ENCODE measurements around the gene RPGRIP1.
"Not testable (repeated sequence)": the region's sequence is repeated elsewhere in the genome, so short reads cannot be mapped to it uniquely, and the experiment has no call there.

RPGRIP1 gene

DNA sequence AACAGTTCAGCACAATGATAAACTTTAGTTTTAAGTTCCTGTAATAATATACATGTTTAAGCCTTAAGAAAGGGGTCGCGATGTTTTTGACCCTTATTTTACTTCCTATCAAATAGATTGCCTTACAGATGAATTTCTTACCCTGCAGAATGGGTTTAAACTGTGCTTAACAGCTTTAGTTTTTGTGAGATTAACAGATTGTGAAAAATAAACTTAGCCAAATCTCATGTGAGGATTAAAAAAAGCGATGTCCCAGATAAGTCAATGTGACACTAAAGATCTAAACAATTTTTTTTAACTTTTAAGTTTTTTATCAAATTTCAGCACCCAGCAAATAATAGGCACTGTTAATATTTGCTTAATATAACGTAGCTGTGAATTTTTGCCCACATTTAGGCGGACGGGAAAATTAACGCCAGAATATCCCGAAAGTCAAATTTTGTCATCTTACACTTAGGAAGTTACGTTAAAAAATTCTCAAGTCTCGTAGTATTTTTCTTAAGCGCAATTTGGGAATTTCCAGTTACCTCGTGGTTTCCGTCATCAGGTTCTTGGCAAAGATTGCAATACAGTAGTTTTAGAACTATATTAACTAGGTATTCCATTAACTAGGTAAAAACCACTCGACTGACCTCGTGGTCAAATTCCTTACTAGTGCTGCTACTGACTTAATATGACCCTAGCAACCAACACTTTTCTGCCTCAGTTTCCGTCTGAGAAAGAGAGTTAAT, 11.8 kb upstream of the RPGRIP1 start:
- DNase-seq (ENCODE audit: extremely low read depth, low read depth) = no peak
- TF ChIP-seq, protein P1, sequence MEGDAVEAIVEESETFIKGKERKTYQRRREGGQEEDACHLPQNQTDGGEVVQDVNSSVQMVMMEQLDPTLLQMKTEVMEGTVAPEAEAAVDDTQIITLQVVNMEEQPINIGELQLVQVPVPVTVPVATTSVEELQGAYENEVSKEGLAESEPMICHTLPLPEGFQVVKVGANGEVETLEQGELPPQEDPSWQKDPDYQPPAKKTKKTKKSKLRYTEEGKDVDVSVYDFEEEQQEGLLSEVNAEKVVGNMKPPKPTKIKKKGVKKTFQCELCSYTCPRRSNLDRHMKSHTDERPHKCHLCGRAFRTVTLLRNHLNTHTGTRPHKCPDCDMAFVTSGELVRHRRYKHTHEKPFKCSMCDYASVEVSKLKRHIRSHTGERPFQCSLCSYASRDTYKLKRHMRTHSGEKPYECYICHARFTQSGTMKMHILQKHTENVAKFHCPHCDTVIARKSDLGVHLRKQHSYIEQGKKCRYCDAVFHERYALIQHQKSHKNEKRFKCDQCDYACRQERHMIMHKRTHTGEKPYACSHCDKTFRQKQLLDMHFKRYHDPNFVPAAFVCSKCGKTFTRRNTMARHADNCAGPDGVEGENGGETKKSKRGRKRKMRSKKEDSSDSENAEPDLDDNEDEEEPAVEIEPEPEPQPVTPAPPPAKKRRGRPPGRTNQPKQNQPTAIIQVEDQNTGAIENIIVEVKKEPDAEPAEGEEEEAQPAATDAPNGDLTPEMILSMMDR (IDR thresholded peaks at IDR 0.05; ENCODE audit: low read depth, low read length) = no peak

- TF ChIP-seq, protein P1 (IDR thresholded peaks at IDR 0.05; ENCODE audit: low read depth, low read length) = no peak
- peak; percentile 36 for DNase-seq (ENCODE audit: extremely low read depth, low read depth)
These were observed 11.1 kb upstream of the RPGRIP1 start for GRCh38 chr14:21268617-21269251.

GRCh38 chr14:21269252-21270046, 10.4 kb upstream of the RPGRIP1 start, which contains the start of gene HNRNPC:
Gene HNRNPC (minus strand): TSS chr14:21269442. CDS start chr14:21234193, 35,249 bp downstream.
- TF ChIP-seq, protein P1 (IDR thresholded peaks at IDR 0.05; ENCODE audit: low read depth, low read length) = no peak

DNA sequence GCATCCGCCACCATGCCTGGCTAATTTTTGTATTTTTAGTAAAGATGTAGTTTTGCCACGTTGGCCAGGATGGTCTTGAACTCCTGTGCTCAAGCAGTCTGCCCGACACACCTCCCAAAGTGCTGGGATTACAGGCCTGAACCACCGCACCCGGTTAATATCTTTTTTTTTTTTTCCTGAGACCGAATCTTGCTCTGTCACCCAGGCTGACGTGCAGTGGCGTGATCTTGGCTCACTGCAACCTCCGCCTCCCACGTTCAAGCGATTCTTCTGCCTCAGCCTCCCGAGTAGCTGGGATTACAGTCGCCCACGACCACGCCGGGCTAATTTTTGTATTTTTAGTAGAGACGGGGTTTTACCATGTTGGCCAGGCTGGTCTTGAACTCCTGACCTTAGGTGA, 7.2 kb upstream of the RPGRIP1 start:
- DNase-seq (ENCODE audit: extremely low read depth, low read depth) = not testable (repeated sequence)

More at GRCh38 chr14:21269252-21270046, 10.4 kb upstream of the RPGRIP1 start, which contains the start of gene HNRNPC:
- peak; percentile 100 for DNase-seq (ENCODE audit: extremely low read depth, low read depth)

DNA sequence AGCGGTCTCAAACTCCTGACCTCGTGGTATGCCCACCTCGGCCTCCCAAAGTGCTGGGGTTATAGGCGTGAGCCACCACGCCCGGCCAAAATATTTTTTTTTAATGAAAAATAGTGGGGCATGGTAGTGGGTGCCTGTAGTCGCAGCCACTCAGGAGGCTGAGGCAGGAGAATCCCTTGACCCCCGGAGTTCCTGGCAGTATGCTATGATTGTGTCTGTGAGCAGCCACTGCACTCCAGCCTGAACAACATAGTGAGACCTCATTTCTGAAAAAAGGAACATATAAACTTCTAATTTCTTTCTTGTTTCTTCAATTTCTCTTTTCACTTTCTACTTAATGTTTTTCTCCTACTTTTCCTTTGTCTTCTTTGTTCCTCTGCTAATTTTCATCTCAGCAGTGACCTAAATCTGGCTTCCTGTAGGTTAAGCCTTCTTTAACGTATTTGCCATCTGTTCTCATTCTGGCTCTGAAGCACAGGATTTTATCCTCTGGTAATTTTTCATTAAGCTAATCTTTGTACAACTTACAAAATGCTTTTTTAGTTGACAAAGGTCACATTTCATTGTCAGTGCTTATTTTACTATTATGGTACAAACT, 4.5 kb upstream of the RPGRIP1 start:
- TF ChIP-seq, protein P1 (IDR thresholded peaks at IDR 0.05; ENCODE audit: low read depth, low read length) = no peak
- no peak for DNase-seq (ENCODE audit: extremely low read depth, low read depth)

GRCh38 chr14:21278632-21279031, 1.3 kb upstream of the RPGRIP1 start:
- TF ChIP-seq, protein P1 (IDR thresholded peaks at IDR 0.05; ENCODE audit: low read depth, low read length) = no peak
- no peak for DNase-seq (ENCODE audit: extremely low read depth, low read depth)

DNA sequence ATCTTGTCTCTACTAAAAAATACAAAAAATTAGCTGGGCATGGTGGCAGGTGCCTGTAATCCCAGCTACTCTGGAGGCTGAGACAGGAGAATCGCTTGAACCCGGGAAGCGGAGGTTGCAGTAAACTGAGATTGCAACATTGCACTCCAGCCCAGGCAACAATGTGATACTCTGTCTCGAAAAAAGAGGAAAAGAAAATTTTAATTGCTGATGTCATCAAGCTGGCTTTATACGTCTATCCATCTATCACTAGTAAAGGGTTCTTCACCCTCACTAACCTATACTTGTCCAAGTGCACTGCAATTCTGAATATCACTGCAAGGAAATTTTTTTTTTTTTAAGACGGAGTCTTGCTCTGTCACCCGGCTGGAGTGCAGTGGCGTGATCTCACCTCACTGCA, 2.0 kb downstream of the RPGRIP1 start:
- DNase-seq (ENCODE audit: extremely low read depth, low read depth) = not testable (repeated sequence)

GRCh38 chr14:21286516-21286915, 6.6 kb downstream of the RPGRIP1 start:
- DNase-seq (ENCODE audit: extremely low read depth, low read depth) = not testable (repeated sequence)
